IPS-15b (cell line): ENCODE results near the gene GPR89B.
"Not testable (repeated sequence)": the region's sequence is repeated elsewhere in the genome, so short reads cannot be mapped to it uniquely, and the experiment has no call there.

Experiments used
- H3K27me3 ChIP-seq: one replicate; pipeline ENCODE4 v1.6.1; 2013; ENCODE audit warnings: low read length; ENCODE audit not compliant: control insufficient read depth, insufficient read depth
- H3K36me3 ChIP-seq: one replicate; pipeline ENCODE4 v1.6.1; 2013; ENCODE audit warnings: low read length; ENCODE audit not compliant: control insufficient read depth, insufficient read depth
- H3K4me1 ChIP-seq: one replicate; pipeline ENCODE4 v1.6.1; 2013; ENCODE audit warnings: mild to moderate bottlenecking, low read length; ENCODE audit not compliant: control insufficient read depth, insufficient read depth
- H3K4me3 ChIP-seq: one replicate; pipeline ENCODE4 v1.5.1; 2013; ENCODE audit warnings: low read depth, low read length
- H3K9ac ChIP-seq: one replicate; pipeline ENCODE4 v1.6.1; 2013; ENCODE audit warnings: low read depth, mild to moderate bottlenecking, low read length
- H3K9me3 ChIP-seq: one replicate; pipeline ENCODE4 v1.6.1; 2013; ENCODE audit warnings: mild to moderate bottlenecking, low read length; ENCODE audit not compliant: control insufficient read depth, insufficient read depth

GPR89B gene

GRCh38 chr1:148007724-148008123, 79.5 kb downstream of the GPR89B start:
- not testable (repeated sequence) for H3K4me1 ChIP-seq, H3K9me3 ChIP-seq, H3K4me3 ChIP-seq, H3K9ac ChIP-seq, H3K36me3 ChIP-seq
- peaks cover 19% of the 10 kb centered on the region for H3K27me3 ChIP-seq

GRCh38 chr1:148010527-148010926, 82.3 kb downstream of the GPR89B start:
- Histone ChIP-seq H3K27me3 (peaks cover 32% of the 10 kb centered on the region), H3K36me3 (no peaks in the 10 kb centered on the region), H3K4me3 (no peak overlapping the region), H3K4me1 (no peaks in the 10 kb centered on the region), H3K9me3 (no peaks in the 10 kb centered on the region), H3K9ac (no peak overlapping the region)

- not testable (repeated sequence) for H3K4me1 ChIP-seq, H3K36me3 ChIP-seq, H3K9ac ChIP-seq, H3K9me3 ChIP-seq
- H3K4me3 ChIP-seq = peak overlapping the region; percentile 66
- peaks cover 34% of the 10 kb centered on the region for H3K27me3 ChIP-seq
These were observed 85.2 kb downstream of the GPR89B start for GRCh38 chr1:148013177-148014144.

- H3K4me1 ChIP-seq, H3K36me3 ChIP-seq, H3K9ac ChIP-seq, H3K9me3 ChIP-seq: not testable (repeated sequence)
- peak overlapping the region; percentile 50 for H3K4me3 ChIP-seq
- peaks cover 34% of the 10 kb centered on the region for H3K27me3 ChIP-seq
These were observed 86.3 kb downstream of the GPR89B start for GRCh38 chr1:148014289-148015200.

GRCh38 chr1:148024918-148025317, 96.7 kb downstream of the GPR89B start:
- H3K27me3 ChIP-seq, H3K4me3 ChIP-seq, H3K36me3 ChIP-seq, H3K4me1 ChIP-seq, H3K9ac ChIP-seq, H3K9me3 ChIP-seq: not testable (repeated sequence)

DNA sequence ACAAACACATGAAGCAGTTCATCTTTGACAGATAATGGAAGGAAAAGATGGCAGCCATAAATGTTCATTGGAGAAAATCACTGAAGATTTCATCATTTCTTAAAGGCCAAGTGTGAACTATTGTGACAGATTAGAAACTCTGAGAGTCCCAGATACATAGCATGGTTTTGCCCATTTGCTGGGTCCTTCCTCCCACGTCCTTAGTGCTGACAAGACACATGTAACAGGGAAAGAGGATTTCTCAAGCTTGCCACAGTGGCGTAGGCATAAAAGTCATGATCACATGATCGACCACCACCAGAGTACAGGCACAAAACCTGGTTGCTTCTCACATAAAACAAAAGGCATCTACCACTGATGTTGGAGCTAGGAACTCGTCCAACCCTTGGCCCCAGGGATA, 98.8 kb downstream of the GPR89B start:
- not testable (repeated sequence) for H3K36me3 ChIP-seq, H3K9me3 ChIP-seq, H3K4me3 ChIP-seq, H3K27me3 ChIP-seq, H3K4me1 ChIP-seq, H3K9ac ChIP-seq

GRCh38 chr1:148032247-148032646, 104.0 kb downstream of the GPR89B start:
- not testable (repeated sequence) for H3K4me3 ChIP-seq, H3K36me3 ChIP-seq, H3K4me1 ChIP-seq, H3K9ac ChIP-seq, H3K9me3 ChIP-seq, H3K27me3 ChIP-seq

DNA sequence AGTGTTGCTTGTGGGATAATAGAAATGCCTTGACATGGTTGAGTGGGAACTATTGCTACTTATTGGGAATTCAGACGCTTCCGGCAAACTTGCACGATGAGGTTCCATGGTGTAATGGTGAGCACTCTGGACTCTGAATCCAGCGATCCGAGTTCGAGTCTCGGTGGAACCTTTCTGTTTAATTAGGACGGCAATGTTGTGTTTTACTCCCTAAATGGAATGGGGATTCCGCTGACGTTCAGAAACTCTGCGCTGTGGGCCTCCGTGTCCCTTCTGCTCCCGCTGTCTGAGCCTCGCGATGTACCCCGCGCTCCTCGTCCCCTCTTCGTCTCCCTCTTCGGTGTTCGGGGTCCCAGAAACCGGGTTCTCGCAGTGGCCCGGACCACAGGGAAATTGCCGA, 104.5 kb downstream of the GPR89B start:
- not testable (repeated sequence) for H3K9ac ChIP-seq, H3K36me3 ChIP-seq, H3K9me3 ChIP-seq, H3K4me3 ChIP-seq, H3K27me3 ChIP-seq, H3K4me1 ChIP-seq

- H3K9ac ChIP-seq, H3K27me3 ChIP-seq, H3K9me3 ChIP-seq, H3K4me1 ChIP-seq, H3K36me3 ChIP-seq: not testable (repeated sequence)
- H3K4me3 ChIP-seq = peak overlapping the region; percentile 35
These were observed 104.9 kb downstream of the GPR89B start for GRCh38 chr1:148033147-148033546.

DNA sequence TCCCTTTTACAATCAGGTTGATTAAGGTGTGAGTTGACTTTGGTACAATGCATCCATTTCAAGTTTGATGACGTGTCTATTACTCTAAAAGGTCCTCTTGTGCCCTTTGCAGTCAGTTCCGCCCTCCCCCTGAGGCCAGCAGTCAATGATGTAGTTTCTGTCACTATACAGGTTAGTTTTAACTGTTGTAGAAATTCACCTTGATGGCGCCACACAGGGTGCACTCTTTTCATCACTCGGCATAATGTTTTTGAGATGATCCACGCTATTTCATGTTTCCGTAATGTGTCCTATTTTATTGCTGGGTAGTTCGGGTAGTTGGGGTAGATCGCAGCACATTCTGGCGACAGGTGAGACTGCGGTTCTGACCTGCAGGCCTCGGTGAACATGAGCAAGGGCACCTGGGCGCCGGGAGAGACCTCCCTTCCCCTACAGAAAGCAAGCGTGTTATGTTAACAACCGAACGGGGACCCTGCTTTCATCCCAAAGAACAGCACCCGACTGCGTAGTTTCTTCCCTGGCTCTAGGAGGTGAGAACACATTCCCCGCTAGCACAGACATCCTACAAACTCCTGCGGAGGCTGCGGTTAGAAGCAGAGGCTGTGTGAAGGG, 109.7 kb downstream of the GPR89B start:
- not testable (repeated sequence) for H3K4me1 ChIP-seq, H3K9me3 ChIP-seq, H3K9ac ChIP-seq, H3K36me3 ChIP-seq, H3K4me3 ChIP-seq, H3K27me3 ChIP-seq

- not testable (repeated sequence) for H3K9me3 ChIP-seq, H3K4me1 ChIP-seq, H3K27me3 ChIP-seq, H3K36me3 ChIP-seq
- Histone ChIP-seq H3K9ac (peak overlapping the region; percentile 24), H3K4me3 (peak overlapping the region; percentile 37)
These were observed 110.5 kb downstream of the GPR89B start for GRCh38 chr1:148038462-148039333.
